Fibroblast of skin of left quadriceps (primary cell): ENCODE data around the gene TMEM129.
"Not testable (repeated sequence)": the region's sequence is repeated elsewhere in the genome, so short reads cannot be mapped to it uniquely, and the experiment has no call there.

ENCODE experiments used
- DNase-seq, 2 experiments: peaks; one replicate each; pipeline ENCODE4 v3.0.0-alpha.2; 2013; ENCODE audit warnings: low read depth in 2 of 2

Gene TMEM129

DNA sequence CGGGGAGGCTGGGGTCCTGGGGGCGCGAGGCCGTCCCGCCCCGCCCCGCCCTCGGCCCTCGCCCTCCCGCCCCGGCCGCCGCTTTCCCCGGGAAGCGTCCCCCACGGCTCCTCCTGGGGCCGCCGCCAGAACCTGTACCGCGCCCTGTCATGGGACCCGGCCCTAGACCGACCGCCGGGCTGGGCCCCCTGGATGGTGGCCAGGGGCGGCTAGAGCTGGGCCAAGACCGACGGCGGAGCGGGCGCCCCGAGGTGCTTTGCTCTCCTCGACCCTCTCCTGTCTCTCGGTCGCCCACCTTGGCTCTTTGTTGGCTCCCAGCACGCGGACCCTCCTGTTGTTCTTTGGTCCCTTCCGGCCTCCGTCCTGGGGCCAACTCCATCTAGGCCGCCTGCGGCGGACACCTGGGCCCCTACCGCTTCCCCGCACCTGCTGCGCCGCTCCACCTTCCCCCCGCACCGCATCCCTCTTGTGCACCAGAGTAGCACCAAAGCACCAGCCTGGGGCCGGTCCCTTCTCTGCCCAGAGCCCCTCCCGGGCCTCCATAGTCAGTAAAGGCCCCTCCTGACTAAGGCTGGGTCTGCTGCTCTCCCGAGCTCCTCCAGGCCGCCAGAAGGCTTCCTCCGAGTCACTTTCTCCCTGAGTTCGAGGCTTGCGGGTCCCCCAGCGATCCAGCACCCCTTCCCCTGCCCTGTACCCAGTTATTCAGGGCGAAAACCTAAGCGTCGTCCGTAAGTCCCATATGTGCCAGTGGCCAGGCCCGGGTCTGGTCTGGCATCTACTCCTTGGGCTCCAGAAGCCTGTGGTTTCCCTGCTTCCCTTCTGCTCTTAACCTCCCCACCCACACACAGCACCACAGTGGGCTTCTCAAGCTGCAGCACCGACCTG is 785 bp upstream of the TMEM129 start:
- DNase-seq = no peak

DNA sequence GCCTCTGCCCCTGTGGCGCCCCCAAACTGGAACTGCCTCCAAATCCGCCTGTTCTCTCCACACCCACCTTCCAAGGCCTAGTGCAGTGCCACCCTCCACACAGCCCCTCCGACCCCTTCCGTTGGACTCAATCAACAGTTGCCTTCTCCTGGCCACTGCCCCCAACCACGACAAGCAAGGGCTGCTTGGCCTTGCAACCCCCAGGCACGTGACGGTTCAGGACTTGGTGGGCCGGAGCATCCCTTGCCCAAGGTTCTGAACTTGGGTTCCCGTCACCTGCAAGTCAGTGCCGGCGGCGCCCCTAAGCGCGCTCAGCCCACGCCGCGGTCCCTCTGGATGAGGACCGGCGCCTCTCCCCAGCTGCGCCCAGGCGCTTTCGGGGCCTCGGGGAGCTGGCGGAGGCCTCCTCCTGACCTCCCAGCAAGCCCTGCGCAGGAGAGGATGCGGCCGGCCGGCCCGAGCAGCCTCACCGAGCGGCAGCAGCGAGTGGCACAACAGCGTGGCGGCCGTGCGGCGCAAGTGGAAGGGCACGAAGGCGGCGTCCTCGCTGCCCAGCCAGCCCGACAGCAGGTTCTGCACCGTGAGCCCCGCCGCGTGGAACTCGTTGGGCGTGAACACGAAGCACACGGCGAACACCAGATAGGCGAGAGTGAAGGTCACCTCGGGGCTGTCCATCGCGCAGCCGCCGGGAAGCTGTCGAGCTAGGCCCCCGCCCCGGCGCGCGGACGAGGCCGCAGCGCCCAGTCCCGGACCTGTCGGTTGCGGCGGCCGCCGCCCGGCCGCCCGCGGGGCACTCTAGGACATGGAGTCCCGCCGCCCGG is 750 bp downstream of the TMEM129 start:
- no peak for DNase-seq

DNA sequence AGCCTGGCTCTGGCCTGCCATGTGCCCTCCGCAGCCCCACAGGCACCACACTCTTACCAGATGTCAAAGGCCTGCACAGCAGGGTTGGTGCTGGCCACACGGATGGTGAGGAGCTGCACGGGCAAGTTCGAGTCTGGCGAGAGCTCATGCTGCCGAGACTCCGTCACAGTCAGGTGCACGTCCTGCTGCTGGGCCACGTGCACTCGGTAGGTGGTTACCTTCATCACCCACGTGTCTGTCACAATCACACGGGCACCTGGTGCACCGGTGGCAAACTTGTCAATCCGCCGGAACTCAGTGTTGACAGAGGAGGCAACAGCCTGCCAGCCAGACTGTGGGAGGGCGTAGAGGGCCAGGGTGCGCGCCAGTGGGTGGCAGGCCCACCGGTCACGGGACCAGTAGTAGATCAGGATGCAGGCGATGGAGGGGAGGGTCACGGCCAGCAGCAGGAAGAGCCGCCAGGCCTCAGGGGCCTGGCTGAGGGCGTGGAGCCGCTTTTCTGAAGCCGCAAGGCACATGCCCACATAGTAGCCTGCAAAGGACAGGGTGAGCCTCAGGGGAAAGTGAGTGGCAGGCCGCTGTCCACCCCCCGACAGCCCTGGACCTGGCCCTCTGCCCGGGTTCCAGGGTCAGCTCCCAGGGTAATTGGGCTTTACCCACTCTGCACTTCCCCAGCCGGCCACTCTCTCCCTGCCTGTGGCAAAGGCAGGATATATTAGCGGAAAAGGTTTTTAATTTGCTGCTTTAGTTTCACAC is 2.9 kb downstream of the TMEM129 start:
- no peak for DNase-seq

DNA sequence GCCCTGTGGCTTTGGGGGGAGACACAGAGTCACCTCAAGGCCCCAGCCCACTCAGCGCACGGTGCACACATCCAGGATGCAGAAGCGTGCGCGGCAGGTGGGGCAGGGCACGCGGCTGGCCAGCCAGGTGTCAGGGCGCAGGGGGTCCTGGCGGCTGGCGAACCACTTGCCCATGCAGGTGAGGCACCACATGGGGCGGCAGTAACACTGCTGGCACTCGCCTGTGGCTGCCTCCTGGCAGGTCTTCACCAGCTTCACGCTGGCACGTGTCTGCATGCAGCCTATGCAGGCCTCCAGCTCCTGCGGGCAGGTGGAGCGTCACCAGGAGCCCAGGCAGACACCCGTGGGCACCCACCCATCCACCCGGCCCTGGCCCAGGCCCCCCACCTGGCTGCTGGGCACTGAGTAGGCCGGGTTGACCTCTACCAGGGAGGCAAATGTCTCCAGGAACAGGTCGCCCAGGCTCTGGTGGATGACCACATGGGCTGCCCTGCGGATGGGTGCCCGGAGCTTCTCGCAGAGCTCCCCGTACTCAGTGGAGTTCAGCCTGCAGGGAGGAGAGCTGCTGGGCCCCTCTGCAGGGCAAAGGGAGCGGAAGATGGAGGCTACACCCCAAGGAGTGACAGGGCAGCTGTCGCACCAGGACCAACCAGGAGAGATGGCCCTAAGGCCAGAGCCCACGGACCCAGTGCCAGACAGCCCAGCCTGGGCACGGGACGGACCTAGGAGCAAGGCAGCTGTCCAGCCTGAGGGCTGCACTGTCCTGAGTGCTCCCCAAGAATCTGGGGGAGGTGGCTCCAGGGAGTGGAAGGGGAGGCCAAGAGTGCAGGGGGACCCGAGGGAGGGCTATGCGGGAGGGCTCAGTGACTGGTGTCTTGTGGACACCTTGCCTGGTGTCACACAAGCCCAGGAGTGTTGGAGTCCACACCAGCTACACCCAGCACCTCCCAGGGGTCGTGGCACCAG is 3.7 kb downstream of the TMEM129 start:
- DNase-seq = no peak

DNA sequence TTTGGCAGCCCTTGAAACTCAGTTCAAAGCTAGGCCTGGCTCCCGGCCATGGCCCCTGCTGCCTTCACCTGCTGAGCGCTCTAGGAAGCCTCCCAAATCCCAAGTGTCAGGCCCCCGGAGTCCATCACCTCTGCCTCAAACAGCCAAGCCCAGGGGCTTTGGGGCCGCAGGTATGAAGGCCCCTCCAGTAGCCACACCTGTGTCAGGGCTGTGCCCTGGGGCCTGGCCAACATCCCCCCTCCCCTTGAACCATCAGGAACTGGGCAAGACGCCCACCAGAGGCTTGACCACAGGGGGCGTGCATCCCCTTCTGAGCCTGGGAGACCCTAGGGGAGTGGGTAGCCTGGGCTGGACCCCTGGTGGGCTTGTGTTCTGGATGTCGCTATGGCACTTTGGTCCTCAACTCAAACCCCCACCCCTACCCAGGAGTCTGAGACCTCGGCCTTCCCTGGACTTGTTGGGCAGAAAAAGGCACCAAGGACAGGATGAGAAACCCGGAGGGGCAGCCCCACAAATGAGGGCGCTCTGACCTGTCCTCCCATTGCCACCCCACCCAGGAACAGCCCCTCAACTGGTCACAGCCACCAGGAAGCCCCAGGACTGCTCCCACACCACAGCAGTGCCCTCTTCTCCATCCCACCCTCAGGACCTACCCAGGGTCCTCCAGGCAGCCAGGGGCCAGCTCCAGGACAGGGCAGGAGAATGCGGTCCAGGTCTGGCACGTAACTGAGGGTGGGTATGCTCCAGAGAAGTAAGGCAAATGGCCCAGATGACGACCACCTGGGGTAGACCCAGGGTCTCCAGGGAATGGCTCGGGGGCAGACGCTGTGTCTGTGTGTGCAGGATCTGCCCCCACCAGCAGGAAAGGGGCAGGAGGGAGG is 4.8 kb downstream of the TMEM129 start:
- no peak for DNase-seq

DNA sequence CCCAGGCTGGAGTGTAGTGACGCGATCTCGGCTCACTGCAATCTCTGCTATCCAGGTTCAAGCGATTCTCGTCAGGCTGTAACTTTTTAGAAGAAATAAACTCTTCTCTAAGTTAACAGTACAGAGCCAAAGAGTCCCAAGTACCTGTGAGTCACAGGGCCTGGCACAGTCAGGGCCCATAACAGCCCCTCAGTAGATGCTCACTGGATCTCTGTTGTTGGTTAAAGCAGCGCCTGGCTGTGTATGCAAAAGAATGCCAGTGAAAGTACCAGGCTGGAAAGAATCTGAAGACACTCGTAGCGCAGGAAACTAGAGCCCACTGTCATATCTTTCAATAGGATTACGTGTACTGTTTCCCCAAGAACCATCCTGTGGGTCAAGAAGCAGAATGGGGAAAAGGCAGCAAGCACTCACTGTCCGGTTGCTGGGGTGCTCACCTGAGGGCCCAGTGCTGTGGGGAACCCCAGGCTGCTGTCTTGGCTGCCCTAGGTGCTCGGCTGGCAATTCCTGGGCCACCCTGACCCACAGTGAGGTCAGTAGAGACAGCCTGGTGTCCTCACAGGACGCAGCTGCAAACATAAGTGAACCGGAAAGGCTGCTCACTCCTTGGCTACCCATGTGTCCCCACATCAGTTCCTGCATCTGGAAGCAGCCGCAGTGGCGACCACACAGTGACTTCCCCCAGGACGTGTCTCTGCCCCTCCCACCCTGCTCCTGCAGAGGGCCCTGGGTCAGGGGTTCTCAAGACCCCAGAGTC is 5.9 kb downstream of the TMEM129 start:
- DNase-seq = no peak

DNA sequence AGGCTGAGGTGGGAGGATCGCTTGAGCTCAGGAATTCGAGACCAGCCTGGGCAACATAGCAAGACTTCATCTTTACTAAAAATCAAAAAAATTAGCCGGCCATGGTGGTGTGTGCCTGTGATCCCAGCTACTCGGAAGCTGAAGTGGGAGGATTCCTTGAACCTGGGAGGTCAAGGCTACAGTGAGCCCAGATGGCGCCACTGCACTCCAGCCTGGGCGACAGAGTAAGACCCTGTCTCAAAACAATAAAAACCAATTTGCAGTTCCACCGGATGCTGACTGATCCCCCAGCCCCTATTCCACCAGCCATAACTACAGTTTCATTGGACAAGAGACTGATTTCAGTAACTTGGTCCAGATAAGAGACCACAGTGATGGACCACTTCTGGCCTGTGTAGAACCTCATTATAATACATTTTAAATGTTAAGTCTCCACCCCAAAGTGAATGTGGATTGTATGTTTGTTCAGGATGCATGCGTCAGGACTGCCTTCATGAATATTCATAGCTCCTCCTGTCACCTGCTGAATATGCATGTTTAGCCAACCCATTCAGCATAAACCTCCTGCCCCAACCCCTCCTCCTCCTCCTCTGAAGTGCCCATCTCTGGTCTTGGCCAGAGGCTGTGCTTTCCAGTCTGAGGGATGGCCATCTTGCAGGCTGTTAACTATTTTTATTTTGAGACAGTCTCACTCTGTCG is 6.7 kb downstream of the TMEM129 start:
- no peak for DNase-seq

DNA sequence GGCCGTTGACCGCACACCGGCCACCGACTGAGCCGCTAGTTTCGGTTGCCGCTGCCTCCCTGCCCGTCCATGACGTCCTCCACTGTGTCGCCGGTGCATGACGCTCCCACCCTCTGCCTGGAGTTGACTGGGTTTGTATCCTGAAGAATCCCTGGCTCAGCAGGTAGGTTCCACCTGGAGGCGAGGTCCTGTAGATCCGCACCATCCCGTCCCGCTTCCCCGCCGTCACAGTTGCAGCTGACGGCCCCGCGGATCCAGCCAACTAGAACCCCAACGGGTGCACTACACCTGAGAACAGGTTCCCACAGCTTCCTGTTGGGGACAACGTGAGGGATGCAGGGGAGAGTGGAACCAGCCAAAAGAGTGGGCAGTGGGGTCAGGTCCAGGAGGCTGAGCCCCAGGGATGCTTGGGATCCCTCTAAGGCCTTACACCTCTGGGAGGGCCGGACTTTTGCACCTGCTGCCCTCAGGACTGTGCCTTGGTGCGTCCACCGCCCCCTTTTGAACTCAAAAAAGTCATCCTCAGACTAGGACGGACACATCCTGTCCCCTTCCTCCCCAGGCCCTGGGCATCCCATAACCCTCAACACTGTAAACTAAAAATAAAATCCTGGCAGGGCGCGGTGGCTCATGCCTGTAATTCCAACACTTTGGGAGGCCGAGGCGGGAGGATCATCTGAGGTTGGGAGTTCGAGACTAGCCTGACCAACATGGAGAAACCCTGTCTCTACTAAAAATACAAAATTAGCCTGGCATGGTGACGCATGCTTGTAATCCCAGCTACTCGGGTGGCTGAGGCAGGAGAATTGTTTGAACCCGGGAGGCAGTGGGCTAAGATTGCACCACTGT is 7.9 kb downstream of the TMEM129 start:
- no peak for DNase-seq

DNA sequence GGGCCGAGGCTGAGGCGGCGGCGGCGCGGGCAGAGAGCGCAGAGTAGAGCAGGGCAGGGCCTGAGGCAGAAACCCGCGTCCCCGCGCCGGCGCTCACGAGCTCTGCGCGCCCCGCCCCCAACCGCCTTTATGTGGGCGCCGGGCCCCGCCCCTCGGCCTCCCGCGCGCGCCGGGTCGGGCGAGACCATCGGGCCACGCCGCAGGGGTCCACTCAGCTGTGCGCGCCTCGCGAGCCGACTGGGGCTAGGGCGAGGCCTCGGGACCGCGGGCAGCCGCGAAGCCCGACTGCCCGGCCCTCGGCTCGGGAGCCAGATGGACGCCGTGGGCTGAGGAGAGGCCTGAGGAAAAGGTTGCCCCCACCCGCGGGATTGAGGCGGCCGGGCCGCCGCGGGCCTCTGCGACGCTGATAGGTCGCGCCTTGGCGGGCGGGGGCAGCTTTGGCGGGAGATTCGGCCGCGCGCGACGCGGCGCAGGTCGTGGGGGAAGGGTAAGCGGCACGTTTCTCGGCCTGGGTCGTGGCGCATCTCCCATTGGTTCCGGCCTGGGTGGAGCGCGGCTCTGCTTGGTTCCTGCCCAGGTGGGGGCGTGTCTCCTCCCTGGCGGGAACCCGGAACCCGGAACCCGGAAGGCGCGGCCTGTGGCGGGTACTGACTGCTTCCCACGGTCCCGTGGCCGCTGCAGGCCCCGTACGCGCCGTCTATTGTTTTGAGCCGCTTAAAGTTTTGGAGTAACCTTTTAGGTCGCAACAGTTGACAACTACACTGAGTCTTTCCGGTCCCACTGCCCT is 8.7 kb downstream of the TMEM129 start, which contains the start of gene SLBP:
Gene SLBP, minus strand, starts transcription at position 104 of the 787 bp plus-strand sequence. CDS start 131 bp downstream, outside the sequence.
- peak; percentile 75 to 77 for DNase-seq

DNA sequence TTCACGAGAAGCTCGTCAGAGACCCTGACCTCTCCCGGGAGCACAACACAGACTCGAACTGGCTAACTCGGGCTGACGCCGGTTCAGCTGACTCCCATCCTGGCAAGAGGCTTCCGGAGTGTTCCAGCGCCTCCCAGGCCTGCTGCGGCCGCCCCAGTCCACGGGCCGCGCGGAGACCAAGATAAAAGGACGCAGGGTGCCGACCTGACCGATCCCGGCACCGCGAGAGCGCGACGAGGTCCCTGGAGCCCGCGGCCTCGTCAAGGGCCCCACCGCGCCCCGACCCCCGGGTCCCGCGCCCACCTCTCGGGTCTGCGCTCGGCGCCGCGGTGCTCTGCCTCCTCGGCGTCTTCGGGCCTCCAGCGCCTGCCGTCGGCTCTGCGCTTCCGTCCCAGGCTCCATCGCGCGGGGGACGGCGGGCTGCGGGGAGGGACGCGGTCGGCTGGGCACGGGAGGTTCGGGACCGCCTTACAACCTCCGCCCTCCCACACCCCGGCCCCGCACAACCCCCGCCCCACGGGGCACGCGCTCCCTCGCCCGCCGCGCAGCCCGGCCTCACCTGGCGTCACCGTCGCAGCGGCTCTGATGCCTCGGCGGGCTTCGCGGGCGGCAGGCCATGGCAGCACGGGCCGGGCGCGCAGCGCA is 9.4 kb downstream of the TMEM129 start:
- DNase-seq = no peak

DNA sequence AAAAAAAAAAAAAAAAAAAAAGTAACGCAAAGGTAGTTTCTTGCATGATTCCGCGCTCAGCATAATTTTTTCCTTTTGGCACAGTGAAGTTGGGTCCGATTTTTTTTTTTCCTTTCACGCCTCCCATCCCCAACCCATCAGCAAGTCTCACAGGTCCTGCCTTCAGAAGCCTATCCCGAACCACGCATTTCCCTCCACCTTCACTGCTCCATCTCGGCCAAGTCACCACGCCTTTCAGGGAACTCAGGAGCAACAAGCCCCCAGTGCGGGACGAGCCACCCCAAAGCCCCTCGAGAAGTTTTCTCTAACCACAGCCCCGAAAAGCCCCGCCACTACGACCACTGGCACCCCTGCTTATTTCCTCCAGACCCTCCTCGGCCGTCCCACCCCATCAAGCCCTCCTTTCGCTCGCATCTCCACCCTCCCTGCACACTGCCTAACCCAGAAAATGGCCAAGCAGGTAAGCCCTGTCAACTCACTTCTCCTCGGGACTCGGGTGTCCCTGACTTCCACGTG is 10.0 kb downstream of the TMEM129 start:
- DNase-seq = no peak

DNA sequence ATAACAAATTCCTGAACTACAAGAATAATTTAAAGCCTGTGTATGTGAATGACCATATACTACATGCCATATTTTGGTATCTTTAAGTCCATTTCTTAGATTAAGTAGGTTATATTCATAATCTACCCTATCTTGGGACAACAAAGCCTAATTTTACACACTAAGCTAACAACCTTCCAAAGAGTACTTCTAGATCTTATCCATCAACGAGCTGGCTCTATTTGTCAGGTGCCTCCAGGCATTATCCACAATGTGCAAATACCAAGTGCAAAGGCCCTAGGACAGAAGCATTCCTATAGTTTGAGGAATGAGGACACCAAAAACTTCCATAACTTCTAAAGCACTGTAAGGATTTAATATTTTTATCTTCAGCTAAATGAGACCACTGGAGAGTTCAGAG is 12.5 kb downstream of the TMEM129 start:
- DNase-seq = no peak

DNA sequence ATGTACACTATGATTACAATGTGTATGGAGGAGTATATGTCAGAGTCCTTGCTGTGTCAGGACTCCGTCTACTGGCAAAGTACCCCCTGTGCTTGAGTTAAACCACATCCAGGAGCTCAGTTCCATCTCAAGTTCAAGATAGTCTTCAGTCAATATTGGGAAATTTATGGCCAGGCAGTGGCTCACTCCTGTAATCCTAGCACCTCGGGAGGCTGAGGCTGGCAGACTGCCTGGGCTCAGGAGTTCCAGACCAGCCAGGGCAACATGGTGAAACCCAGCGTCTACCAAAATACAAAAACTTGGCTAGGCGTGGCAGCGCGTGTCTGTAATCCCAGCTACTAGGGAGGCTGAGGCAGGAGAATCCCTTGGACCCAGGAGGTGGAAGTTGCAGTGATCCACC is 14.8 kb downstream of the TMEM129 start:
- no peak for DNase-seq

DNA sequence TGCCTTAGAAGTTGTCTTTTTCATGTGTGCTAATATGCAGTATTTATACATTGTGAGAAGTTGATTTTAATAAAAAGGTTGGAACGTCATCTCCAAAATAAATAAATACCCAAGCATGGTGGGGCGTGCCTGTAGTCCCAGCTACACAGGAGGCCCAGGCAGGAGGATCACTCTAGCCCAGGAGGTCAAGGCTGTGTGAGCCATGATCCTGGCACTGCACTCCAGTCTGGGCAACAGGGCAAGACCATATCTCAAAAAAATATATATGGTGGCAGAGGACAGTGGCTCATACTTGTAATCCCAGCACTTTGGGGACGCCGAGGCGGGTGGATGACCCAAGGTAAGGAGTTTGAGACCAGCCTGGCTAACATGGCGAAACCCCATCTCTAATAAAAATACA is 15.4 kb downstream of the TMEM129 start:
- DNase-seq = no peak

DNA sequence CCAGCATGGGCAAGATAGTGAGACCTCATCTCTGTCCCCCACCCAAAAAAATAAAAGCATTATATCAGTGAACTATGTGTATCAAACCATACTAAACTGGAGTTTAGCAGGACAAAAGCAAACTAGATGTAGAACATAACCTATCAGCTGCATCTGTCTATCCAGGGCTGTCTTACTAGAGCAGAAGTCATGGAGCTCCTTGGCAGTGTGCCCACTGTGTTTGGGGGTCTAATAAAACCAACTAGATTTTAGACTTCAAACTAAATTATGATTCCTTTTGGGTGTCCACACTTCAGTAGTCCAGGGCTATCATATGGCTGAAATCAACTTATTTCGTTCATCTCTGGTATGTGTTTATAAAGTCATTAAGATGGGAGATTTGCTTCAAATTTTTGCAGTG is 17.3 kb downstream of the TMEM129 start:
- DNase-seq = no peak

DNA sequence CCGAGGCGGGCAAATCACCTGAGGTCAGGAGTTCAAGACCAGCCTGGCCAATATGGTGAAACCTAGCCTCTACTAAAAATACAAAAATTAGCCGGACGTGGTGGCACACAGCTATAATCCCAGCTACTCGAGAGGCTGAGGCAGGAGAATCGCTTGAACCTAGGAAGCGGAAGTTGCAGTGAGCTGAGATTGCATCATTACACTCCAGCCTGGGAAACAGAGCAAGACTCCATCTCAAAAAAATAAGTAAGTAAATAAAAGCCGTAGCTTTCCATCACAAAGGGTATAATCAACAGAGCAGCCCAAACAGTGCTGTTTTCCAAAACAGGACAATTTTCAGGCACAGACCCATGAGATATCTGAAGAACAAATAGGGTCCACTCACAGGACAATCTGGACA is 19.5 kb downstream of the TMEM129 start:
- not testable (repeated sequence) for DNase-seq
